Amniotic epithelial cell (primary cell): ENCODE data around the gene TTC39B.

Source experiments
- DNase-seq: peaks from one replicate; pipeline ENCODE4 v3.0.0-alpha.2; 2010; ENCODE audit warnings: low read depth

Gene TTC39B

GRCh38 chr9:15225564-15226126 is 81.4 kb downstream of the TTC39B start:
- DNase-seq: no peak

DNA sequence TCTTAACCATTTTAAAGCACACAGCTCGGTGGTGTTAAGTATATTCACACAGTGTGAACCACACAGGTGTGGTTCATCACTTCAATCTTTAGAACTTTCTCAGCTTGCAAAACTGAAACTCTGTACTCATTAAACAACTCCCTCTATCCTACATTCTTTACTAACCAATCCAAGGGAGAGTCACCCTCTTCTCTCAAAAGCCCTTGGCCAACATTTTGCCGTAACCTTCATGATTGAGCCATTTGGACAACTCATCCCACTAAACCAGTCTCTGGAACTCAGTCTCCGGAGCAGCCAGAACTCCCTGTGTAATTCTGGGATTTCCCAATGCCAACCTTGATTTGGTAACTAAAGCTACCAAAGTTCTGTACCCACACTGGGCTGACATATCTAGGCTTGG is 84.7 kb downstream of the TTC39B start:
- peak; percentile 78 for DNase-seq

- DNase-seq: peak; percentile 45
Observed at GRCh38 chr9:15221746-15222145, 85.3 kb downstream of the TTC39B start.

DNA sequence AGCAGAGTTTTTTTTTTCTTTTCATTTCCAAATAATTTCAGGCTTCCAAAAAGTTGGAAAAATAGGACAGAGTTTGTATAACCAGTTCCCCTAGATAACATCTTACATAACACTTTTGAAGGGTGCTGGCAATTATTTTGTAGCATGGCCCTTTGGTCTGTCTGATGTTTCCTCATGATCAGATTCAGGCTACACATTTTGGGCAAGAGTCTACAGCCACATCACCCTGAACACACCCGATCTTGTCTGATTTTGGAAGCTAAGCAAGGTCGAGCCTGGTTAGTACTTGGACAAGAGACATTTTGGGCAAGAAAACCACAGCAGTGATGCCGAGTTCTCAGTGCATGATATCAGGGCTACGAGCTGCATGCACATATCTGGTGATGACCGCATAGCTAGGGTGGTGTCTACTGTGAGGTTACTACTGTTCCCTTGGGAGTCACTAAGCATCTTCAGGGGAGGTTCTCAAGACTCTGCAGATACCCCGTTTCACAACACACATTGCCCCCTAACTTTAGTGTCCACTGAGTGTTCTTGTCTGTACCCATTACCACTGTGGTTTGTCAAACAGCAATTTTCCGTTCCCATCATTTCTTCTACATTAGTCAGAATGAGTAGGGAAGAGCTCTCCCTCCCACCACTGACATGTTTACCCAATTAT is 86.2 kb downstream of the TTC39B start:
- DNase-seq: peak; percentile 93

DNA sequence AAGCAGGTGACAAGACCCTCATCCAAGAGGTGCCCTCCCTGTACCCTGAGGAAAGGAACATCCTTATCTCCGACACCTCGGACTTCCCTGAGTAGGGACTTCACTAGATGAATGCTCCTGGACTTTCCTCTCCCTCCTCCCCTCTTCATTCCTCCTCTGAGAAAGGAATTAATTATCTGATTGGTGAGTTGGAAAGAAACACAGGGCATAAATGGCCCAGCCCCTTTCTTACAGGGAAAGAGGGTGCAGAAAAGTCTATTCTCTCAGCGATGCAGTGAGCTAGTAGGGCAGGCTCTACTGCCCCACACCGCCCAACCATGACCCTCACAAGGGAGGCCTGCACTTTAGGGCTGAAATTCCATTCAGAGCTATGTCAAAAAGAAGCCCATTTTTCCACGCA is 87.5 kb downstream of the TTC39B start:
- DNase-seq: no peak

DNA sequence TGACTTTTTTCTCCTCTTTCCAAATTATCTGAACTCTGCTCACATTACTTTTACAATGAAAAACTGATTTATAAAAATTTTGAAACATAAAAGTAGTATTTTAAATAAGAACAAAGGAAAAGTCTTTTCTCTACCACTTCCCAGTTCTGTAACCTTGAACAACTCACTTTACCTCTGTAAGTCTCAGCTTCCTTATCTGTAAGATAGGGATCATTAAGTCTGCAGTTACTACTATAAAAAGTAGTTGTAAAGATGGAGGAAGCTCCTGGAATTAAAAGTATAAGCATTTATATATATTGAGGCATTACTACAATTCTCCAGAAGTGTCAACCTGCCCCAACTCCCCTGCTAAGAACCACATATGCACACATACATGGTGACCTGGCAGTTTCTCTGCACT is 88.0 kb downstream of the TTC39B start:
- no peak for DNase-seq

DNA sequence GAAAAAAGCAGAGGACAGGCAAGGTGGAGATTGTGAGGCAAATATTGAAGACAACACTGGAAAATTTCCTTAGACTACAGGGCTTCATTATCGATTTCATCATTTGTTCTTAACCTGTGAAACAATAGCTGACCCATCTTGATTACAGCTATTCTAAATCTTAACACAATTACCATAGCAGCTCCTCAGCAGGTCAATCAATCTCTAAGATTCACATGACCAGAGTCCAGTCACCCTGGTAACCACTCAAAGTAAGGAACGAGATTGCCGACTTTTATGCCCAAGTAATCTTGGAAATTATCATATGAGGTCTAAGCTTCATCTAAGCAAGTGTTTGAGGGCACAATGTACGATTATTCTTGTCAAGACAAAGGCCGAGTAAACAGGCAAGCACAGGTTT is 93.8 kb downstream of the TTC39B start:
- no peak for DNase-seq

DNA sequence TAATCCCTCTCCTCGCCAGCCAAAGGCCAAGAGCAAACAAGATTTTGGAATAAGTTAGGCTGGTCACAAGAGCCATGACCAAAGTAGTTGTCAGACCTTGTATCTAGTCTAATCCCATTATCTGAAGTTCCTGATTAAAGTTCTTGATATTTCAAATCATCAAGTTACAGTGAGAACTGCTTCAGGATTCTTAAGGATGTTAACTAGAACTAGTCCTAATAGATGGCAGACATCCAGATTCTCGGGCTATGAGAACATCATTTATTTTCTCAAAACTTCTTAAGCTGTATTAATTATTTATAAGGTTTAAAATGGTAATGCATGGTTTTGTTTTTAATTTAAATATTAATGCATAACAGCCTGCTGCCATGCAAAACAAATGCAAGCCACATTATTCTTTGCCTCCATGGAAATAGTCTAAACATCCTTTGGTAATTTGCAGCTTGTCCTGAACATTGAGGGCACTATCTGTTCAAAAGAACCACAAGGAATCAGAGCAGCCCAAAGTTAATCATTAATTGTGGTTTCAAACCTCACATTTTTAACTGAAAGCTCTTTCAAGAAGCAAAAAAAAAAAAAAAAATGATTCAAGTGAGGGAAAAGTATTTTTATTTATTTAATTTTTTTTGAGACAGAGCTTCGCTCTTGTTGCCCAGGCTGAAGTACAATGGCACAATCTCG is 95.1 kb downstream of the TTC39B start:
- DNase-seq: peak; percentile 97

DNA sequence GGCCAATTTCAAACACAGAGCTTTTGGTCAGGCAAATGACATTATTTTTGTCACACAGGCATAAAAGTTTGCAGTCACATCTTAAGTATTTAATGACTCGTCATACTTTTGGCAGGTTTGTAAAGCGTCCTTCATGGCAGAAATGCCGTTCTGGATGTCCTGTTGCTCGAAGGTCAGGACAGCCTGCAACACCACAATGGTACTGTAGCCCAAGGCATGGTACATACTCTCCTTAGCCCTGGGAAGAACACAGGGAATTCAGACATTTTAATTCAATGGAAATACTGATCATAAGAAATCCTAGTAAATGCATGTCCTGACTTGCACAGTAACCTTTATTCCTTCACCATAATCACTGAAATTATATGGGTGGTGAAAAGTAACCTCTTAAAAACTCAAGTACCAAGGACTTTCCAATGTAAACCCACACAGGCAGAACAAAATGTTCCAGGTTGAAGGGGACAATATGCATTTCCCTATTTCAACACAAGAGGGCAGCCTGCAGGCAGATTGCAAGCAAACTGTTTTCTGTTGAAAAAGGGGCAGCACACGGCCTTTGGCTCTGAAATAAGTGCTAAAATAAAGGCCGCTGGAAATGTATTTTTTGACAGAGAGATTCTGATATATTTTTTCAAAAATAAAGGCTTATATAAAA is 95.7 kb downstream of the TTC39B start:
- peak; percentile 81 for DNase-seq

DNA sequence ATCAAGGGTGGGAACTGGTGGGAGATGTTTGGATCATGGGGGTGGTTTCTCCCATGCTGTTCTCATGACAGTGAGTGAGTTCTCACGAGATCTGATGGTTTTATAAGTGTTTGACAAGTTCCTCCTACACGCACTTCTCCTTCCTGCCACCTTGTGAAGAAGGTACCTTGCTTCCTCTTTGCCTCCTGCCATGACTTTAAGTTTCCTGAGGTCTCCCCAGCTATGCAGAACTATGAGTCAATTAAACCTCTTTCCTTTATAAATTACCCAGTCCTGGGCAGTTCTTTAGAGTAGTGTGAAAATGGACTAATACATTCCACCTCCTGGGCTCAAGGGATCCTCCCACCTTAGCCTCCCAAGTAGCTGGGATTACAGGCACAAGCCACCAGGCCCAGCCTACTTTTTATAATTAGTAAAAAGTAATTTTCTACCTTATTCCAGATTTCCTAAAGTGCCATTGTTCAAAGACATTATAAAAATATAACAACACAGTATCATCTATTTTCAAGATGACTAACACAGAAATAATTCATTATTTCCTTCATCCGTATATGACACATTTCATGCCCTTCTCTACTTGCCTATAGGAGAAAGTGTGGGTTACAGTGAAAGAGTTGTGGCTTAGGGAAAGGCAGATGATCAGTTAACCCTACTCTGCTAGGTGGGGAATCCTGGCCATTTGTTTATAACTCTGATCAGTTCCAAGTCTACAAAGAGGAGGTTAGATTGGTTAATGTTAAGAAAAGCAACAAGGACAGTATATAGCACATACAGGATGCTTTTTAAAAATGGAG is 99.9 kb downstream of the TTC39B start:
- DNase-seq: no peak

DNA sequence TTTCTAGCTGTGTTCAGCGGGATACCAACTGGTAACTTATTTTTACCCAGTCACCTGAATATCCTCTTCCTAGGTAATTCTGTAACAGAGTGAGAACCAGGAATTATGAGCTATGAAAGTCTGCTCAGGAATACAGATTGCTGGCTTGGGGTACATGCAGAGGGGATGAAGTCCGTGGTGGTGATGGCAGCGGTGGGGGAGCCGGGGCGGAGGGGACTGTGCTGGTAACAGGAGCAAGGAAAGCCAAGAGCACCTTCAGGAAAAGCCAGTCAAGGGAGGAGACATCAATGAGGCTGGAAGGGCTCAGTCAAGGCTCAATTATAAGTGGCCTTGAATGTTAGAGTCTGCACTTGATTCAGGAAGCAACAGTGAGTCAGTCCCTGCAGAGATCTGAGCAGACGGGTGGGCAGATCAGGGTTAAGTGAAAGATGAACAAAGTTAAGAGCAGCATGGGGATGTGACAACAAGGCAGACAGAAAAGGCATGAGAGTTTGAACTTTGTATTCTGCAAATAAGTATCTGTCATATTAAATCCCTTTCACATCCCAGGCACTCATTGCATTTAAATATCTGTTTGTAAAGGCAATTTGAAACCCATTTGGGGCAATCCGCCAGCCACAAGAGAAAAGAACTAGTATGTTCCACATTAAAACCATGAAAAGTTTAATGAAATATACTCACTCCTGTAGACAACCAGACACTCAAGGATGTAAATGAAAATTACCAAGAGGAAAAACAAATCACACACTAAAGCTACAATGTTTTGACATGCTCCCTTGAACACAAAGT is 101.2 kb downstream of the TTC39B start:
- DNase-seq: peak; percentile 37

DNA sequence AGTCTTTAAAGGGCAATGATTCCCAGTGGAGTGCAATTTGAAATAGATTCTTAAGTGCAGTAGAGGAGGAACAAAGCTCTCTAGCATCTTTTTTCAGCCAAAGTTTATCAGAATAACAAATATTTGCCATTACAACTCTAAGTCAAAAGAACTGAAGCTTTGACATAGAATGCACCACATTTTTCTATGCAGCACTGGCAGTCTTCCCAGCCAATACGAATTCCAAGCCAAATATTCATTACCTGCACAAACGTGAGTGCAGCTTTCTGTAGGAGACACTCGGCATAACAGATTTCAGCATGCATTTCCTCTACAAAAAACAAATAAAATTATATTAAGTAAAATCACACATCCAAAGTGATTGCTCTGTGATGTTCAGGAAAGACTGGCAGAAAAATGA is 103.4 kb downstream of the TTC39B start:
- DNase-seq: no peak

DNA sequence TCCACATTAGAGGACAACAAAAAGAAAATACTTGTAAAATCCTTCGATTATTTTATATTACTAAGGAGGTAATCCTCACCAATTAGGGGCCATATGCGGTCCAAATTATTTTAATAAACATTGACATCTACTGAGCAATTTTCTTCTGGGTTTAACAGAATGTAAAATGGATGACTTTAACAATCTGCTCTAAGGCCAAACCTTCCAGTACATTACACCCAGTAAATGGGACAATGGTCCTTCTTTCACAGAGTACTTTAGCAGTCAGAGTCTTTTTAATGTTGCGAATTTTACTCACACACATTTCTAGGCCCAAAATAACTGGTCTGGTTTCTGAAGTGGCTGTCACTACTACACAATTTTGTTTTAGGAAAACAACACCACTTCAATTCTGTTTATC is 106.9 kb downstream of the TTC39B start:
- no peak for DNase-seq

- no peak for DNase-seq
Observed at GRCh38 chr9:15192856-15193255, 114.2 kb downstream of the TTC39B start.

- DNase-seq: no peak
Observed at GRCh38 chr9:15191378-15191777, 115.6 kb downstream of the TTC39B start.

- peak; percentile 59 for DNase-seq
Observed at GRCh38 chr9:15189481-15189880, 117.5 kb downstream of the TTC39B start.

GRCh38 chr9:15187589-15187988 is 119.4 kb downstream of the TTC39B start:
- no peak for DNase-seq

GRCh38 chr9:15182730-15183129 is 124.3 kb downstream of the TTC39B start:
- no peak for DNase-seq

DNA sequence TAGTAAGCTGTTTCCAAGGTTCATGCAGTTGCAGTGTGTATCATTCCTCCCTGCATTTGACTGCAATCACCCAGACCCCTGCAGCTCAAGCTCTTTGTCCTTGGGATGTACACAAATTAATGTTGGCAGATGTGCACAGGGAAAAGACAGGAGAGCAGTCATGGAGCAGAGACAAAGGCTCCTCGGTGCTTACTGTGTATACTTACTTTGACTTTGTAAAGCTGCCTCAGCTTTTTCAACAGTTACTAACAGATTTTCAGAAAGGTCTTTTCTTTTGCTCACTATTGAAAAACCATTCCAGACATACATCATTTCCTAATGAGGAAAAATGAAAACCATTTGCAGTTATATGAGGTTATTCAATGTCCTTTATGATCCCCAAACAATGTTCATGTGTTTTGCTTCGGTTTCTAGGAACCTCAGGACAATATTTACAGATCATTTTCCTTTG is 124.9 kb downstream of the TTC39B start:
- no peak for DNase-seq

DNA sequence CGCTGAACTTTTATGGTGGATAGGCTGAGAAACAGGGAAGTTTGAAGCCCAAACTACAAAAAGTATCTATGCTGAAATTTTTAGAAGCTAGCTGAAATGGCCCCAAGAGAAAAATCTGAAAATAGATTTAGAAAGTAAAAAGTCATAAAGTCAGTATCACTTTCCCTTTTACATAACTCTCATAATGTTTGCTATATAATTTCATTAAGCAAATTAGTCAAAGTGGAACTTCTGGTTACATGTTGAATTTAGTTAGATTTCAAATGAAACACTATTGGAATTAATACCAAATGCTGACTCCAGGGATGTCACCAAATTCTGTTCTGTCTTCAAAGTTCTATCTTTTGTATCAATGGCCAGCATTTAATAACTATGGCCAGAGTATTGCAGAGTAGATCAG is 126.9 kb downstream of the TTC39B start:
- DNase-seq: no peak

DNA sequence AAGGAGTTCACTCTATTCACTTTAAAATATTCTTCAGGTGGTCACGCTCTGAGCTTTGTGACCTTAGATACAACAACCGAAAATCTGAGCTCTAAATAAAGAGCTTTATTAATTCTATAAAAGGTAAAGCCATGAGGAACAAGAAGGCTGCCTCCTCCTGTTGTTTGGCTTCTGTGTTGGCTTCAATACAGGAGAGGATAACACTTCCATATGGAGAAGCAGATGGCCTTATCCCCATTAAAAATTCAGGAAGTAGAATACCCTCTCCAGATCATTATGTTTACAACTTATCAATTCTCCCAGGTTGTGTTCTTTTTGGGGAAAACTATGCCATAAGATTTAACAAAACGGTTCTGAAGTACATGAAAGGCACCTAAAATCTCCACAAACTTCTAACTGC is 128.4 kb downstream of the TTC39B start:
- no peak for DNase-seq
